HCT116 (cell line): ENCODE measurements around the gene ZDHHC3. TPM values are rescaled to one million over a fixed set of nuclear protein-coding genes. Genes with fewer than 3 reads are reported as not detected.

ENCODE experiments used
- ATAC-seq: fragments of 200-7000 bp; cut with Tn5 transposase; 2 replicates; pipeline ENCODE4 v1.9.1; 2020; ENCODE audit warnings: mild to moderate bottlenecking, moderate library complexity
- BruUV-seq: library from RNA; stranded (reverse); fragments of 400-500 nt; replicated peaks from 2 replicates; lab custom pipeline; 2021; lab: Mats Ljungman, UMichigan
- CTCF ChIA-PET: fragments of 300-600 bp; sonication (Branson Sonifier 250); formaldehyde crosslinking; loops from one replicate; lab custom pipeline; 2021; ENCODE audit warnings: antibody characterized with exemption; lab: Charles Lee
- POLR2A ChIA-PET: fragments of 300-600, 350-600 bp; sonication (Branson Sonifier 250); formaldehyde crosslinking; loops from one replicate; lab custom pipeline; 2021; ENCODE audit warnings: antibody characterized with exemption; lab: Charles Lee
- RAD21 ChIA-PET, 2 experiments: fragments of 300-600 bp; sonication (Branson Sonifier 250); formaldehyde crosslinking; loops; one replicate each; lab custom pipeline; 2023; ENCODE audit warnings: low total read pairs in 2 of 2; ENCODE audit not compliant: uncharacterized antibody in 2 of 2, unreplicated experiment in 2 of 2, low non-redundant PET in 1 of 2; lab: Charles Lee
- DNase-seq: peaks from one replicate; pipeline ENCODE4 v3.0.0-alpha.2; 2010; ENCODE audit warnings: low read depth, low spot score
- H2AFZ ChIP-seq: fragments of 200-600 bp; shearing (Covaris generic), sonication (generic); 2 replicates; pipeline ENCODE4 v1.6.1; 2017; ENCODE audit warnings: low read depth, mixed run types, mixed read lengths, antibody characterized with exemption, low read length; ENCODE audit not compliant: poor library complexity, severe bottlenecking
- H3K27ac ChIP-seq: 2 replicates; pipeline ENCODE4 v1.5.1; 2012; ENCODE audit warnings: low read depth, low read length
- H3K27me3 ChIP-seq: fragments of 200-600 bp; sonication (generic); 2 replicates; pipeline ENCODE4 v1.6.1; 2016; ENCODE audit warnings: mixed run types, low read length, mixed read lengths; ENCODE audit not compliant: insufficient read depth
- H3K36me3 ChIP-seq, 2 experiments: fragments of 200-500 bp in 1 of 2; fragments of 200-600 bp in 1 of 2; sonication (Bioruptor generic) in 1 of 2; sonication (generic) in 1 of 2; 2 replicates each; pipeline versions ENCODE4 v1.5.1 to v1.6.1; 2014 to 2016; ENCODE audit warnings: low read length in 2 of 2, inconsistent platforms in 1 of 2, mixed read lengths in 1 of 2, mixed run types in 1 of 2; ENCODE audit not compliant: insufficient read depth in 2 of 2, control insufficient read depth in 1 of 2
- H3K4me1 ChIP-seq, 2 experiments: fragments of 200-600 bp in 1 of 2; sonication (generic) in 1 of 2; 2 replicates each; pipeline versions ENCODE4 v1.5.1 to v1.6.1; 2012 to 2017; ENCODE audit warnings: low read length in 2 of 2, inconsistent platforms in 1 of 2, mild to moderate bottlenecking in 1 of 2, mixed read lengths in 1 of 2, mixed run types in 1 of 2, moderate library complexity in 1 of 2; ENCODE audit not compliant: insufficient read depth in 2 of 2, control insufficient read depth in 1 of 2
- H3K4me2 ChIP-seq: fragments of 200-600 bp; sonication (generic); 2 replicates; pipeline ENCODE4 v1.6.1; 2017; ENCODE audit warnings: mixed run types, low read length, mixed read lengths
- H3K4me3 ChIP-seq, 2 experiments: fragments of 200-600 bp in 1 of 2; sonication (generic) in 1 of 2; replicated peaks in 1 of 2; 2 replicates each; pipeline ENCODE4 v1.5.1; 2011 to 2016; ENCODE audit warnings: low read length in 2 of 2, control low read depth in 1 of 2, low read depth in 1 of 2, mild to moderate bottlenecking in 1 of 2, mixed read lengths in 1 of 2, mixed run types in 1 of 2
- H3K79me2 ChIP-seq: fragments of 200-600 bp; sonication (generic); 2 replicates; pipeline ENCODE4 v1.6.1; 2017; ENCODE audit warnings: mild to moderate bottlenecking, mixed run types, low read length, moderate library complexity, mixed read lengths; ENCODE audit not compliant: insufficient read depth
- H3K9ac ChIP-seq: fragments of 200-600 bp; sonication (generic); 2 replicates; pipeline ENCODE4 v1.6.1; 2016; ENCODE audit warnings: low read length, mixed read lengths
- H3K9me2 ChIP-seq: fragments of 200-600 bp; sonication (generic), shearing (Covaris generic); 2 replicates; pipeline ENCODE4 v1.6.1; 2017; ENCODE audit warnings: mixed run types, mild to moderate bottlenecking, moderate library complexity; ENCODE audit not compliant: insufficient read depth
- H3K9me3 ChIP-seq, 2 experiments: fragments of 200-500 bp in 1 of 2; fragments of 200-600 bp in 1 of 2; sonication (Bioruptor generic) in 1 of 2; sonication (generic) in 1 of 2; 2 replicates each; pipeline ENCODE4 v1.6.1; 2014 to 2017; ENCODE audit warnings: low read length in 2 of 2, mixed read lengths in 2 of 2, inconsistent platforms in 1 of 2, low read depth in 1 of 2, mild to moderate bottlenecking in 1 of 2, mixed run types in 1 of 2, moderate library complexity in 1 of 2; ENCODE audit not compliant: control insufficient read depth in 1 of 2, insufficient read depth in 1 of 2
- H4K20me1 ChIP-seq: fragments of 200-600 bp; sonication (generic), shearing (Covaris generic); 2 replicates; pipeline ENCODE4 v1.6.1; 2017; ENCODE audit warnings: mixed run types, mild to moderate bottlenecking, moderate library complexity; ENCODE audit not compliant: insufficient read depth
- CBX3 ChIP-seq: IDR thresholded peaks from 2 replicates; pipeline ENCODE4 v1.6.1; 2012; ENCODE audit warnings: low read depth
- EGR1 ChIP-seq: IDR thresholded peaks from 2 replicates; pipeline ENCODE4 v1.6.1; 2012; ENCODE audit warnings: low read depth
- EZH2 ChIP-seq: fragments of 200-600 bp; sonication (generic); IDR thresholded peaks from 2 replicates; pipeline ENCODE4 v1.6.1; 2017; ENCODE audit warnings: antibody characterized with exemption, mixed run types
- EZH2phosphoT487 ChIP-seq: fragments of 200-600 bp; IDR thresholded peaks from 2 replicates; pipeline ENCODE4 v1.6.1; 2018; ENCODE audit warnings: antibody characterized with exemption, borderline replicate concordance
- JUND ChIP-seq: IDR thresholded peaks from 2 replicates; pipeline ENCODE4 v1.6.1; 2012
- POLR2A ChIP-seq: IDR thresholded peaks from 2 replicates; pipeline ENCODE4 v1.7.0; 2011; ENCODE audit warnings: borderline replicate concordance; ENCODE audit not compliant: insufficient read depth, insufficient read length; ENCODE audit errors: extremely low read depth
- SP1 ChIP-seq: IDR thresholded peaks from 2 replicates; pipeline ENCODE4 v1.6.1; 2012; ENCODE audit warnings: low read depth
- intact Hi-C: fragments of 100-400 bp; cut with micrococcal nuclease; formaldehyde crosslinking; loops from 2 replicates; pipeline ENCODE4 v1.10.0; 2022
- total RNA-seq: library from RNA; stranded (reverse); gene quantifications from one replicate; pipeline ENCODE4 v1.2.1, GENCODE V29; 2021; ENCODE audit not compliant: unreplicated experiment
- TF ChIP-seq, protein P1 (sequence below): IDR thresholded peaks from 2 replicates; pipeline ENCODE4 v1.6.1; 2012
- TF ChIP-seq, protein P2 (sequence below): IDR thresholded peaks from 2 replicates; pipeline ENCODE4 v1.6.1; 2012
- TF ChIP-seq, protein P3 (sequence below): IDR thresholded peaks from 2 replicates; pipeline ENCODE4 v1.6.1; 2012; ENCODE audit warnings: low read depth

The ZDHHC3 gene
- total RNA-seq, 1 experiment from 2014 or later = 61.1 TPM

DNA sequence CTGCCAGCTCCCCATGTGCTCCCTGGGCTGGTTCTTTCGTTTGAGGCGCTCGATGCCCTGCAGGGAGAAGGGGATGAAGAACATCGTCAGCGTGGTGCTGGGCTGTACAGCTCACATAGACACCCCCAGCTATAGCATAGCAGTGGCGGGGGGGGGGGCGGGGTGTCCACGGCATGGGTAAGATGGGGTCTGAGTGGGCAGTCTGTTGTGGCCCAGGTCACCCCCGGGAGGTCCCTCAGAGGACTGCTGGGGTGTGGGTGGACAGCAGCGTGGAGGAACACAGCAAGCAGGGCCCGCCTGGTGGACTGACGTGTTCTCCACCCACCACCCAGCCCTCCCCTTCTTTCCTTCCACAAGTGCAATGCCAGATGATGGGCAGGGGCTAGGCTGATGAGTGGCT lies 57.9 kb downstream of the ZDHHC3 start:
- TF ChIP-seq POLR2A (no peak), SP1 (no peak), EZH2phosphoT487 (no peak), EGR1 (no peak), EZH2 (no peak), CBX3 (no peak), JUND (no peak)
- TF ChIP-seq, protein P1, sequence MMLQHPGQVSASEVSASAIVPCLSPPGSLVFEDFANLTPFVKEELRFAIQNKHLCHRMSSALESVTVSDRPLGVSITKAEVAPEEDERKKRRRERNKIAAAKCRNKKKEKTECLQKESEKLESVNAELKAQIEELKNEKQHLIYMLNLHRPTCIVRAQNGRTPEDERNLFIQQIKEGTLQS = no peak
- TF ChIP-seq, protein P2, sequence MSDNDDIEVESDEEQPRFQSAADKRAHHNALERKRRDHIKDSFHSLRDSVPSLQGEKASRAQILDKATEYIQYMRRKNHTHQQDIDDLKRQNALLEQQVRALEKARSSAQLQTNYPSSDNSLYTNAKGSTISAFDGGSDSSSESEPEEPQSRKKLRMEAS = no peak
- TF ChIP-seq, protein P3, sequence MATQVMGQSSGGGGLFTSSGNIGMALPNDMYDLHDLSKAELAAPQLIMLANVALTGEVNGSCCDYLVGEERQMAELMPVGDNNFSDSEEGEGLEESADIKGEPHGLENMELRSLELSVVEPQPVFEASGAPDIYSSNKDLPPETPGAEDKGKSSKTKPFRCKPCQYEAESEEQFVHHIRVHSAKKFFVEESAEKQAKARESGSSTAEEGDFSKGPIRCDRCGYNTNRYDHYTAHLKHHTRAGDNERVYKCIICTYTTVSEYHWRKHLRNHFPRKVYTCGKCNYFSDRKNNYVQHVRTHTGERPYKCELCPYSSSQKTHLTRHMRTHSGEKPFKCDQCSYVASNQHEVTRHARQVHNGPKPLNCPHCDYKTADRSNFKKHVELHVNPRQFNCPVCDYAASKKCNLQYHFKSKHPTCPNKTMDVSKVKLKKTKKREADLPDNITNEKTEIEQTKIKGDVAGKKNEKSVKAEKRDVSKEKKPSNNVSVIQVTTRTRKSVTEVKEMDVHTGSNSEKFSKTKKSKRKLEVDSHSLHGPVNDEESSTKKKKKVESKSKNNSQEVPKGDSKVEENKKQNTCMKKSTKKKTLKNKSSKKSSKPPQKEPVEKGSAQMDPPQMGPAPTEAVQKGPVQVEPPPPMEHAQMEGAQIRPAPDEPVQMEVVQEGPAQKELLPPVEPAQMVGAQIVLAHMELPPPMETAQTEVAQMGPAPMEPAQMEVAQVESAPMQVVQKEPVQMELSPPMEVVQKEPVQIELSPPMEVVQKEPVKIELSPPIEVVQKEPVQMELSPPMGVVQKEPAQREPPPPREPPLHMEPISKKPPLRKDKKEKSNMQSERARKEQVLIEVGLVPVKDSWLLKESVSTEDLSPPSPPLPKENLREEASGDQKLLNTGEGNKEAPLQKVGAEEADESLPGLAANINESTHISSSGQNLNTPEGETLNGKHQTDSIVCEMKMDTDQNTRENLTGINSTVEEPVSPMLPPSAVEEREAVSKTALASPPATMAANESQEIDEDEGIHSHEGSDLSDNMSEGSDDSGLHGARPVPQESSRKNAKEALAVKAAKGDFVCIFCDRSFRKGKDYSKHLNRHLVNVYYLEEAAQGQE = no peak
- Histone ChIP-seq H2AFZ (no peak overlapping the region), H3K4me1 (no peaks in the 10 kb centered on the region), H3K27me3 (no peaks in the 10 kb centered on the region), H3K9ac (no peak overlapping the region), H3K79me2 (no peaks in the 10 kb centered on the region), H3K27ac (no peak overlapping the region), H4K20me1 (no peaks in the 10 kb centered on the region), H3K9me3 (no peaks in the 10 kb centered on the region), H3K4me2 (no peak overlapping the region), H3K9me2 (no peaks in the 10 kb centered on the region), H3K4me3 (no peak overlapping the region), H3K36me3 (peaks cover 0 to 3% of the 10 kb centered on the region in 2 experiments; a peak in 1 of 4 replicates)
- DNase-seq (no peak), ATAC-seq (no peak)
- ChIA-PET RAD21 (no interaction called here), CTCF (no interaction called here), POLR2A (no interaction called here)
- no TSS peak for BruUV-seq
- intact Hi-C loops = loop anchor here (10.0 kb wide), 1 partner anchor 273 kb away; the partner anchor contains the start of gene ZNF35
